HG02870 (cell line): Measurements from ENCODE around the gene ASB9.
"Not testable (repeated sequence)": the region's sequence is repeated elsewhere in the genome, so short reads cannot be mapped to it uniquely, and the experiment has no call there.

Experiments
- ATAC-seq: cut with Tn5 transposase; IDR thresholded peaks from one replicate; pipeline ENCODE4 v1.9.1; 2021; ENCODE audit warnings: mild to moderate bottlenecking, moderate library complexity; ENCODE audit not compliant: unreplicated experiment

ASB9 gene

GRCh38 chrX:15269618-15270521, at the start of gene ASB9:
TSS of gene ASB9 (minus strand) at chrX:15270083. CDS start at chrX:15269874, 209 bp downstream.
- no peak for ATAC-seq

- no peak for ATAC-seq
Observed at GRCh38 chrX:15319075-15319474, 49.2 kb upstream of the ASB9 start.

- no peak for ATAC-seq
Observed at GRCh38 chrX:15315509-15315908, 45.6 kb upstream of the ASB9 start, which contains the start of gene ASB11. TSS of gene ASB11 (minus strand) at chrX:15315640. CDS start at chrX:15315605, 35 bp downstream.

GRCh38 chrX:15314472-15314871, 44.6 kb upstream of the ASB9 start:
- no peak for ATAC-seq

- ATAC-seq, result no peak
Observed at GRCh38 chrX:15311119-15311518, 41.2 kb upstream of the ASB9 start.

- ATAC-seq, result no peak
Observed at GRCh38 chrX:15310117-15310516, 40.2 kb upstream of the ASB9 start.

GRCh38 chrX:15305899-15306298, 36.0 kb upstream of the ASB9 start:
- ATAC-seq, result not testable (repeated sequence)

- no peak for ATAC-seq
Observed at GRCh38 chrX:15301924-15302323, 32.0 kb upstream of the ASB9 start.

- no peak for ATAC-seq
Observed at GRCh38 chrX:15299941-15300851, 30.3 kb upstream of the ASB9 start.

- ATAC-seq, result no peak
Observed at GRCh38 chrX:15298780-15299179, 28.9 kb upstream of the ASB9 start.

- ATAC-seq, result no peak
Observed at GRCh38 chrX:15298201-15298600, 28.3 kb upstream of the ASB9 start.

GRCh38 chrX:15293451-15293850, 23.6 kb upstream of the ASB9 start:
- ATAC-seq, result no peak

- no peak for ATAC-seq
Observed at GRCh38 chrX:15292861-15293260, 23.0 kb upstream of the ASB9 start.

GRCh38 chrX:15277604-15278003, 7.7 kb upstream of the ASB9 start:
- no peak for ATAC-seq

- no peak for ATAC-seq
Observed at GRCh38 chrX:15274946-15275345, 5.1 kb upstream of the ASB9 start.

GRCh38 chrX:15273275-15273674, 3.4 kb upstream of the ASB9 start:
- ATAC-seq, result not testable (repeated sequence)

- no peak for ATAC-seq
Observed at GRCh38 chrX:15271757-15272156, 1.9 kb upstream of the ASB9 start.

- no peak for ATAC-seq
Observed at GRCh38 chrX:15269120-15269519, 763 bp downstream of the ASB9 start.

- ATAC-seq, result no peak
Observed at GRCh38 chrX:15254852-15255251, 15.0 kb downstream of the ASB9 start.

GRCh38 chrX:15245896-15246295, 24.0 kb downstream of the ASB9 start:
- ATAC-seq, result no peak

GRCh38 chrX:15244421-15244820, 25.5 kb downstream of the ASB9 start:
- ATAC-seq, result no peak
